Skeletal muscle tissue (tissue), 4 donors: ENCODE data around the gene YTHDF1. TPM values are rescaled to one million over a fixed set of nuclear protein-coding genes. Genes with fewer than 3 reads are reported as not detected.

ENCODE experiments used
- H3K27ac ChIP-seq: one replicate; pipeline ENCODE4 v1.7.0; 2013; ENCODE audit warnings: mild to moderate bottlenecking, low read depth, low read length, inconsistent platforms
- H3K27me3 ChIP-seq, 3 donors: one replicate each; pipeline ENCODE4 v1.7.0; 2013; ENCODE audit warnings: low read length in 3 of 3; ENCODE audit not compliant: control insufficient read depth in 3 of 3, insufficient read depth in 3 of 3
- H3K36me3 ChIP-seq, 3 donors: one replicate each; pipeline ENCODE4 v1.7.0; 2013; ENCODE audit warnings: low read length in 3 of 3; ENCODE audit not compliant: control insufficient read depth in 3 of 3, insufficient read depth in 3 of 3
- H3K4me1 ChIP-seq, 3 donors: one replicate each; pipeline ENCODE4 v1.7.0; 2013; ENCODE audit warnings: low read length in 3 of 3, mild to moderate bottlenecking in 3 of 3; ENCODE audit not compliant: control insufficient read depth in 3 of 3, insufficient read depth in 3 of 3
- H3K4me3 ChIP-seq, 3 donors: one replicate each; pipeline ENCODE4 v1.7.0; 2013; ENCODE audit warnings: low read length in 3 of 3
- H3K9ac ChIP-seq, 3 donors: one replicate each; pipeline ENCODE4 v1.7.0; 2013; ENCODE audit warnings: low read length in 3 of 3, mild to moderate bottlenecking in 3 of 3, moderate library complexity in 2 of 3, low read depth in 1 of 3
- H3K9me3 ChIP-seq, 3 donors: one replicate each; pipeline ENCODE4 v1.7.0; 2013; ENCODE audit warnings: low read length in 3 of 3; ENCODE audit not compliant: control insufficient read depth in 3 of 3
- total RNA-seq: library from RNA; depleted of rRNA; stranded (reverse); fragments of >200 nt; gene quantifications from one replicate; pipeline ENCODE4 v1.2.3, GENCODE V29; 2014
- donor health status: Osteomylitis.

Gene YTHDF1
- total RNA-seq, 1 donor from 2014 or later, result 17.2 TPM

- no peak overlapping the region for H3K9ac ChIP-seq
Observed at GRCh38 chr20:63249891-63250290, 34.0 kb upstream of the YTHDF1 start.

DNA sequence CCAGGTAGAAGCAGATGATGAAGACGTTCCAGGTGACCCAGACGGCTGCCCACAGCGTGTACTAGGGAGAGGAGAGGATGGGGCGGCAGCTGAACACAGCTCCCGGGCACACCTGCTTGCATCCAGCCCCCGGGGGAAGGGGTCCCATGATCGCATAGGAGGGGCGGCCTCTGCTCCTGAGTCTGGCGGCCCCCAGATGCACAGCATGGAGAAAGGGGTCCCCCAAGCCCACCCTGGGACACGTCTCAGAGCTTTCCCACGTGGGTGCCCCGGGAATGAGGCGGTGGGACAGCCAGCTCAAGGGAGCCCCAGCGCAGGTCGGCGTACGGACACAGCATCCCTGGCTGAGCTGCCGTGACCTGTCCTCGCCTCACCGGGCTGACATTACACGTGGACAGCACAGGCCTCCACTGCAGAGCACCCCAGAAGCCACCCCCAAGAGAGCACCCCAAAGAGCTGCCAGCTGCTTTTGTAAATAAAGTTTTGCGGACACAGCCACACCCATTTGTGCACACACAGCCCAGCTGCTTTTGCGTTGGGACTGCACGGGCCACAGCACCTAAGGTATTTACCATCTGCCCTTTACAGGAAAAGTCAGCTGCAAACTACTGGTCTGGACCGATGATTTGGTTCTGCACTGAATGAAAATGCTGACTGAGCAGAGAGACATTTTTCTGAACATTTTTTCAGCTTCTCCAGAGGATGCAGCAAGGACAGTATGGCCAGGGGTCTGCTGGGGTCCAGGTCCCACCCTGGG is 33.1 kb upstream of the YTHDF1 start:
- no peak overlapping the region for H3K27ac ChIP-seq
- peaks cover 38 to 74% (median 69%) of the 10 kb centered on the region in 3 donors for H3K27me3 ChIP-seq
- peaks cover 0 to 9% (median 4%) of the 10 kb centered on the region in 3 donors for H3K4me1 ChIP-seq
- H3K4me3 ChIP-seq, result no peak overlapping the region
- H3K36me3 ChIP-seq, result no peaks in the 10 kb centered on the region
- H3K9ac ChIP-seq, result no peak overlapping the region
- H3K9me3 ChIP-seq, result no peaks in the 10 kb centered on the region

More at GRCh38 chr20:63249891-63250290, 34.0 kb upstream of the YTHDF1 start:
- Histone ChIP-seq H3K27ac (no peak overlapping the region), H3K4me1 (peaks cover 0 to 9% (median 4%) of the 10 kb centered on the region in 3 donors), H3K4me3 (no peak overlapping the region), H3K9me3 (no peaks in the 10 kb centered on the region), H3K36me3 (no peaks in the 10 kb centered on the region), H3K27me3 (peaks cover 41 to 77% (median 66%) of the 10 kb centered on the region in 3 donors)

DNA sequence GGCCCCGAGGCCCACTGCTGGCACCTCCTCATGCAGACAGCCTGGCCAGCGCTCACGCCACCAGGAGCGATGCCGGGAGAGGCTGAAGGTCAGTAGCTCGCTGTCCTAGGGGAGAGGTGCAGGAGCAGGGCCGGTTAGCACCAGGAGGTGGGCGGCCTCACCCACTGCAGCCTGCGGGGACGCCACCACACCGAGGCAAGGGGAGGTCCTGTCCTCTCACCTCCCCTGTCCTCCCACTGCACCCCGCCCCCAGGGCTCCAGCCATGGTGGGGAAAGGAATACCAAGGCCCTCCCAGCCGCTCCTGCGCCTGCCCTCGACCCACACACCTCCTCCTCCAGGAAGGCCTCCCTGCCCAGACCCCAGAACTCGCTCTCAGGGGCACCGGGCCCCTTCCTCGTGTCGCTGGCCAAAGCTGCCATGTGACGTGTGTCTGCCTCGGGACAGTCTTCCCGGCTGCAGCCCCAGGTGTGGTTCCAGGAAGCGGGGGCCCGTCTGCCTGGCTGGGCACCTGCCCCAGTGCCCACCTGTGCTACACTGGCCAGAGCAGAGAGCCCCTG is 31.8 kb upstream of the YTHDF1 start:
- Histone ChIP-seq H3K27ac (no peak overlapping the region), H3K36me3 (no peaks in the 10 kb centered on the region), H3K4me3 (no peak overlapping the region), H3K9ac (no peak overlapping the region), H3K9me3 (no peaks in the 10 kb centered on the region), H3K27me3 (peaks cover 32 to 73% (median 64%) of the 10 kb centered on the region in 3 donors), H3K4me1 (peaks cover 0 to 9% (median 0%) of the 10 kb centered on the region in 3 donors)

DNA sequence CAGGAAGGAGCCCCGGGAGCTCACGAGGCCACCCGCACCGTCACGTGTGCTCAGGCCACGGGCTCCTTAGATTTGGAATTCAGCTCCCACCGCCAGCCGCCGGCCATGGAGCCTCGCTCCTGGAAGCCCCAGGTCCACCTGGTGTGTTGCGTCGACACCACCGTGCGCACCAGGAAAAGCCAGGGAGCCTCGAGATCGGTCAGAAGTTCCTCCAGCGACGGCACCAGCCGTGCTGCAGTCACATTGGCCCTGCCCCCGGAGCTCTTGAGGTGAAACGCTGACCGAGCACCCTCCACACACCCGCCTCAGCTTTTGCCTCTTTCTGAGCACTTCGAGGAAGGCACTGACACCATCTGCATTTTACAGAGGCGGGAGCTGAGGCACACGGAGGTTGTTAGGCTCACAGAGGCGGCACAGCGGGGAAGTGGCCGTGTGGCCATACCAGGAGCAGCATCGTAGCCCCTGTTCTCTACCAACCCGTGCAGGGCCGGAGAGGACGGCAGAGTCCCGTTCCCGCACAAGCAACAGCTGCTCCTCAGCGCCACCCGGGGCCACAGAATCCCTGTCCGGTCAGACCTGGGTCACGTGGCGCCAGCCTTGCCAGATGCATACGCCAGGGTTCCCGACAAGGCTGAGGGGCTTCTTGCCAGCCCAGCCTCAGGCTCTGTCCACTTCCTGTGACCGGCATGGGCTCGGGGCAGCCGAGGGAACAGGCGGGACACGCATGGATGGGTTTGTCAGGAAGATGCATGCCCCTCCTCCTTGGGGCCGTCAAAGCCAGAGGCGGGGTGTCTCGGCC is 30.8 kb upstream of the YTHDF1 start:
- Histone ChIP-seq H3K4me3 (no peak overlapping the region), H3K4me1 (peaks cover 0 to 9% (median 0%) of the 10 kb centered on the region in 3 donors), H3K27ac (no peak overlapping the region), H3K9ac (no peak overlapping the region), H3K27me3 (peaks cover 24 to 64% (median 60%) of the 10 kb centered on the region in 3 donors), H3K36me3 (no peaks in the 10 kb centered on the region), H3K9me3 (no peaks in the 10 kb centered on the region)

DNA sequence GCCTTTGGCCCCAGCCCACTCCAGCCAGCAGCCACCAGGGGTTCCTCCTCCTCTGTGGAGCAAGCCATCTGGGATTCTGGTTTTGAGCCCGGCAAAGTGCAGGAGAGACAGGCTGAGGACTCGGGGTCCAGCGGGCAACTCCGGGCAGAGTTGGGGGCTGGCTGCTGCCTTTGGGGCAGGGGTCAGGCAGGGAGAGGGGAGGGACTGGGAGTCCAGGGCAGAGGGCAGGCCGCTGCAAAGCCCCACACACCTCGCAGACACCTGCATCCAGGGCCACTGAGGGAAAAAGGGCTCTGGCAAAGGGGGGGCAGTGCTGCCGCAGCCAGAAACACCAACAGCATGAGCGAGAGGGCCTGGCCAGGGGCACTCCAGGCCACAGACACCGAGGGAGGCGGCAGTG is 28.5 kb upstream of the YTHDF1 start:
- H3K27me3 ChIP-seq, result peaks cover 14 to 61% (median 50%) of the 10 kb centered on the region in 3 donors
- no peaks in the 10 kb centered on the region for H3K9me3 ChIP-seq
- H3K9ac ChIP-seq, result no peak overlapping the region
- no peak overlapping the region for H3K27ac ChIP-seq
- H3K36me3 ChIP-seq, result no peaks in the 10 kb centered on the region
- H3K4me3 ChIP-seq, result no peak overlapping the region
- peaks cover 0 to 9% (median 0%) of the 10 kb centered on the region in 3 donors for H3K4me1 ChIP-seq

- Histone ChIP-seq H3K27ac (no peak overlapping the region), H3K36me3 (no peaks in the 10 kb centered on the region), H3K9ac (no peak overlapping the region), H3K27me3 (peaks cover 9 to 56% (median 43%) of the 10 kb centered on the region in 3 donors), H3K9me3 (no peaks in the 10 kb centered on the region), H3K4me3 (no peak overlapping the region), H3K4me1 (peaks cover 0 to 9% (median 0%) of the 10 kb centered on the region in 3 donors)
Observed at GRCh38 chr20:63243604-63244247, 27.8 kb upstream of the YTHDF1 start.

DNA sequence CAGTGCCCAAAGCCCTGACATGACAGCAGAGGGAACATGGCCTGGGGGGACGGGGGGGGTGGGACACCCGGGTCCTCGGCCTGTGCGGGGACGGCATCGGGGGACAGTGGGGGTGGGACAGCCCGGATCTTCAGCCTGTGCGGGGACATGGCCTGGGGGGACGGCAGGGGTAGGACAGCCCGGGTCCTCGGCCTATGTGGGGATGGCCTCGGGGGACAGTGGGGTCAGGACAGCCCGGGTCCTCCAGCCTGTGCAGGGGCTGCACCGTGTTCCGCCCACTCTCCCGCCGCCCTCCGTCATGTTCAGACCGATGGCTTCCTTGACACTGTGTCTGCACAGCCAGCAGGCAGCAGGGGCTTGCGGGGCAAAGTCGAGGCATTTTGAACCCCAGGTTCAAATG is 26.8 kb upstream of the YTHDF1 start:
- Histone ChIP-seq H3K27ac (no peak overlapping the region), H3K9me3 (no peaks in the 10 kb centered on the region), H3K4me3 (no peak overlapping the region), H3K27me3 (peaks cover 9 to 54% (median 33%) of the 10 kb centered on the region in 3 donors), H3K9ac (no peak overlapping the region), H3K4me1 (peaks cover 0 to 9% (median 0%) of the 10 kb centered on the region in 3 donors), H3K36me3 (no peaks in the 10 kb centered on the region)

GRCh38 chr20:63241272-63241671 is 25.3 kb upstream of the YTHDF1 start:
- peaks cover 0 to under 1% (median 0%) of the 10 kb centered on the region in 3 donors for H3K4me1 ChIP-seq

GRCh38 chr20:63240004-63240403 is 24.1 kb upstream of the YTHDF1 start:
- no peaks in the 10 kb centered on the region for H3K4me1 ChIP-seq
- H3K27me3 ChIP-seq, result peaks cover 21 to 50% (median 32%) of the 10 kb centered on the region in 3 donors
- no peaks in the 10 kb centered on the region for H3K9me3 ChIP-seq
- H3K36me3 ChIP-seq, result no peaks in the 10 kb centered on the region
- H3K9ac ChIP-seq, result no peak overlapping the region
- H3K4me3 ChIP-seq, result no peak overlapping the region
- no peak overlapping the region for H3K27ac ChIP-seq

More at GRCh38 chr20:63241272-63241671, 25.3 kb upstream of the YTHDF1 start:
- H3K36me3 ChIP-seq, result no peaks in the 10 kb centered on the region
- H3K27me3 ChIP-seq, result peaks cover 9 to 49% (median 26%) of the 10 kb centered on the region in 3 donors
- no peak overlapping the region for H3K27ac ChIP-seq
- H3K9me3 ChIP-seq, result no peaks in the 10 kb centered on the region
- no peak overlapping the region for H3K9ac ChIP-seq
- H3K4me3 ChIP-seq, result no peak overlapping the region
